GM04503 (cell line): ENCODE results near the gene GABRQ.
"Not testable (repeated sequence)": the region's sequence is repeated elsewhere in the genome, so short reads cannot be mapped to it uniquely, and the experiment has no call there.

Source experiments
- DNase-seq: peaks from one replicate; pipeline ENCODE4 v3.0.0-alpha.2; 2012; ENCODE audit warnings: low read depth

Gene GABRQ

DNA sequence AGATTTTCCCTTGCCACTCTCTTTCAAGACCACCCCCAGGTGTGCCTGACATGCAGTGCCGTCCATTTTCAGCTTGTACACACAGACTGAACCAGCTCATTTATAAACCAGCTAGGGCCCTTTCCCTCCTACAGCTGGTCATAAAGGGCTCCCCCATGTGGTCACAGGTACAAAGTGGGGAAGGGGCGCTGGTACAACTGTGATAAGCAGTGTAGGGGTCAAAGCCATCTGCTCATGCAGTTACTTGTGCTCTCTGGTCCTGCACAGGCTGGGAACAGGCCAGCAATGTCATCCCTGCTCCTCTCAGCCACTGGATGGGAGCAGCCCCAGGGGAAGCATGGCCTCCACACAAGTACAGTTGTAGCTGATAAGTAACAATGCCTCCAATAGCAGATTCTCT, 20.6 kb downstream of the GABRQ start:
- DNase-seq: no peak

DNA sequence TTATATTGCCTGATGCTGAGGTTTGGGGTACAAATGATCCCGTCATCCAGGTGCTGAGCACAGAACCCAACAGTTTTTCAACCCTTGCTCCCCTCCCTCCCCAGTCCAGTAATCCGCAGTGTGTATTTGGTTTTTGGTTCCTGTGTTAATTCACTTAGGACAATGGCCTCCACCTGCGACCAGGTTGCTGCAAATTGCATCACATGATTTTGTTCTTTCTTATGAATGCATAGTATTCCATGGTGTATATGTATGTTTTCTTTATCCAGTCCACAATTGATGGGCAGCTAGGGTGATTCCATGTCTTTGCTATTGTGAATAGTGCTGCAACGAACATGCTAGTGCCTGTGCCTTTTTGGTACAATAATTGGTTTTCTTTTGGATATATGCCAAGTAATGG, 25.4 kb downstream of the GABRQ start:
- no peak for DNase-seq

DNA sequence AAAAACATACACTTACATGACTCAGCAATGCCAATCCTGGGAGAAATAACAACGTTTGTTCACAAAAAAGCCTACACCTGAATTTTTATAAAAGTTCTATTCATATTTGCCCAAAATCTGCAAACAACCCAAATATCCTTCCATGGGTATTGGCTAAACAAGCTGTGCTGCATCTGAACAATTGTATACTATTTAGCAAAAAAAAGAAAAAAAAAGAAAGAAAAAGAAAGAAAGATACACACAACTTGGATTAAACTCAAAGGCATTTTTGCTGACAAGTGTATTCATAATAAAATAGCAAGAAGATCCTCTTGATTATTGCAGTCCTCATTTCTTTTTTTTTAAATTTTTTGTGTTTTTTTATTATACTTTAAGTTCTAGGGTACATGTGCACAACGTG, 36.4 kb downstream of the GABRQ start:
- no peak for DNase-seq

DNA sequence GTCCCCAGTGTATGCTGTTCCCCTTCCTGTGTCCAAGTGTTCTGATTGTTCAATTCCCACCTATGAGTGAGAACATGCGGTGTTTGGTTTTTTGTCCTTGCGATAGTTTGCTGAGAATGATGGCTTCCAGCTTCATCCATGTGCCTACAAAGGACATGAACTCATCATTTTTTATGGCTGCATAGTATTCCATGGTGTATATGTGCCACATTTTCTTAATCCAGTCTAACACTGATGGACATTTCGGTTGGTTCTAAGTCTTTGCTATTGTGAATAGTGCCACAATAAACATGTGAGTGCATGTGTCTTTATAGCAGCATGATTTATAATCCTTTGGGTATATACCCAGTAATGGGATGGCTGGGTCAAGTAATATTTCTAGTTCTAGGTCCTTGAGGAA, 37.0 kb downstream of the GABRQ start:
- not testable (repeated sequence) for DNase-seq

DNA sequence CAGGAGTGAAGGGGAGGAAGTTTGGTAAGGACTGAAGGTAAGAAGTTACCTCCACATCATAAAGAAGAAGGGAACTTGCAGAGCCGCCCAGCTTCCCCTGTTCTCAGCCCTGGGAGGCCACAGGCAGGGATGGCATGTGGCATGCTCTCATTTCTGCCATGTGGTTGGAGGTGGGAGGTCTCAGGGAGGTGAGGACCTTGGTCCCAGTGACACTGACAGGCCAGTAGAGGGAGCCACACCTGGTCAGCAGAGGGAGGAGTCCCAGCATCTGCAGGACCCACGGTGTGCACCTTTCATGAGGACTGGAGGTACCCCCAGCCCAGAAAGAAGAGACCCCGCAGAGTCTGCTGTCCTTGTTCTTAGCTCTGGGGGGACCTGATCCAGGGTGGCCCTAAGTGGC, 43.3 kb downstream of the GABRQ start:
- not testable (repeated sequence) for DNase-seq

DNA sequence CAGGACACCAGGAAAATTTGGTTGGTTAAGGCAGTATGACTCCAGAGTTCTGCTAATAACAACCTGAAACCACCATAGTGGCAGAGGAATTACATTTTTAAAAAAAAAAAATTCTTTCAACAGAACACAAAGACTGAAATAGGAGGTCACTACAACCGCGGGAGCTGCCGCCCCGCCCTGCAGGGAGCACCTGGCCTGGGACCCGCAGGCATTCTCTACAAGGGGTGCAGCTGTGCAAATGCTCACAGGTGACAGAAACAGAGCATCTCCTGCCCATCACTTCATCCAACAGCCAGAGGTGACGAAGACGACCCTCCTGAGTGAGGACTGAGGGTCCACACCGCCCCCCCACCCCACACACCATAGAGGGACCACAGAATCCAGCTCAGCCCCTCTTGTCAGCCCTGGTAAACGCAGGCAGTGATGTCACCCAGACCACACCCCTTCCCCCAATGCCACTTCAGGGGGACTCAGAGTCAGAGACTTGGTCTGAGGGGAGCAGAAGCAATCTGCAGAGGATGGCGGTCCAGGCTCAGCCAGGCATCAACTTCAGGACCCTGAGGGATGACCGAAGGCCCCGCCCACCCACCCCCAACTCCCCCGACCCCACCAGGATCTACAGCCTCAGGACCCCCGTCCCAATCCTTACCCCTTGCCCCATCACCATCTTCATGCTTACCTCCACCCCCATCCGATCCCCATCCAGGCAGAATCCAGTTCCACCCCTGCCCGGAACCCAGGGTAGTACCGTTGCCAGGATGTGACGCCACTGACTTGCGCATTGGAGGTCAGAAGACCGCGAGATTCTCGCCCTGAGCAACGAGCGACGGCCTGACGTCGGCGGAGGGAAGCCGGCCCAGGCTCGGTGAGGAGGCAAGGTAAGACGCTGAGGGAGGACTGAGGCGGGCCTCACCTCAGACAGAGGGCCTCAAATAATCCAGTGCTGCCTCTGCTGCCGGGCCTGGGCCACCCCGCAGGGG, 60.5 kb downstream of the GABRQ start, which contains the start of gene MAGEA3:
Gene MAGEA3, plus strand, starts transcription at position 843 of the 980 bp plus-strand sequence. CDS start 2,039 bp downstream, outside the sequence.
- DNase-seq: not testable (repeated sequence)

DNA sequence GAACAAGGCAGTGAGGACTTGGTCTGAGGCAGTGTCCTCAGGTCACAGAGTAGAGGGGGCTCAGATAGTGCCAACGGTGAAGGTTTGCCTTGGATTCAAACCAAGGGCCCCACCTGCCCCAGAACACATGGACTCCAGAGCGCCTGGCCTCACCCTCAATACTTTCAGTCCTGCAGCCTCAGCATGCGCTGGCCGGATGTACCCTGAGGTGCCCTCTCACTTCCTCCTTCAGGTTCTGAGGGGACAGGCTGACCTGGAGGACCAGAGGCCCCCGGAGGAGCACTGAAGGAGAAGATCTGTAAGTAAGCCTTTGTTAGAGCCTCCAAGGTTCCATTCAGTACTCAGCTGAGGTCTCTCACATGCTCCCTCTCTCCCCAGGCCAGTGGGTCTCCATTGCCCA, 62.7 kb downstream of the GABRQ start:
- not testable (repeated sequence) for DNase-seq

DNA sequence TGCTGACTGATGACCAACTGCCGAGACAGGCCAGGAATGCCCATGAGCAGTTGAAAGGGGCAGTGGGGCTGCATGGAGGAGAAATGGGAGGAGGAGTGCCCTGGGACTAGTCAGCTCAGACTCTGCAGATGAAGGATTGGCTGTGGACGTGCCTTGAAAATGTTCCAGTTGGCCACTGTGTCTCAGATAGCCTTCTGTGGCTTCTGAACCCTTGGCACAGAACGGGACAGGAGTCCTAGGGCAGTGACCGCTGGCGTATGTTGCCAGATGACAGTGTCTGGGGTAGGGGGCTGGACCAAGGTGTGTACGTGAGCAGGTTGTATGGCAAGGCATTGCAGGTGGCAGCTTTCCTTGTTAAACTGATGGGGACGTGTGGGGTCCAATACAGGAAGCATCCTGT, 68.8 kb downstream of the GABRQ start:
- not testable (repeated sequence) for DNase-seq
